ENCODE results near the gene ISM1. TPM values are rescaled to one million over a fixed set of nuclear protein-coding genes. Genes with fewer than 3 reads are reported as not detected.

Gene ISM1
- total and polyA plus RNA-seq, 3 experiments from 2014 or later, result 1.3 to 1.7 (median 1.6) TPM

DNA sequence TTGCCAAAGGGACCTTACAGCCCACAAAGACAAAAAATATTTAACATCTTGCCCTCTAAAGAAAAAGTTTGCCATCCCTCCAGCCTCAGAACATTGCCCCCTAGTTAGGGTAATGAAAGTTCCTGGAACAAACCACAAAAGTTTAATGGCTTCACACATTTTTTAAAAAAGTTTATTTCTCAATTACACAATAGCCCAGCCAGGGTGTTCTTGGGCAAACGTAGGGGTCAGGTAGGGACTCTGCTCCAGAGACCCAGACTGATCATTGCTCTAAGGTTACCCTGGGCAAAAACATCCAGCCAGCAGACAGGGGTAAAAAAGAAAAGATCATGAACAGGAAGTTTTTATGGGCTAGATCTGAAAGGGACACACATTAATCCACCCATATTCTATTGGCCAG is 4.5 kb upstream of the ISM1 start:
- H3K9me3 Mint-ChIP-seq, result peaks cover 0 to 2% (median 0%) of the 10 kb centered on the region in 5 donors
- peaks cover 6% of the 10 kb centered on the region for H3K4me1 ChIP-seq (ENCODE audit: insufficient read depth, low read length)
- peaks cover 43 to 70% of the 10 kb centered on the region in 2 donors for H3K27me3 Mint-ChIP-seq
- no peaks in the 10 kb centered on the region for H3K36me3 Mint-ChIP-seq
- no peak for DNase-seq
- no peaks in the 10 kb centered on the region for H3K36me3 ChIP-seq (ENCODE audit: insufficient read depth, low read length)
- POLR2A ChIA-PET, result no interaction called here
- CTCF ChIA-PET, result no interaction called here
- H3K4me3 Mint-ChIP-seq, result no peak overlapping the region
- H3K9me3 ChIP-seq (ENCODE audit: low read length), result no peaks in the 10 kb centered on the region
- no peak overlapping the region for H3K27ac Mint-ChIP-seq
- peaks cover 9 to 14% (median 11%) of the 10 kb centered on the region in 3 donors for H3K4me1 Mint-ChIP-seq
- no peak overlapping the region for H3K4me3 ChIP-seq (ENCODE audit: low read length)
- H3K27me3 ChIP-seq (ENCODE audit: insufficient read depth, low read length, poor library complexity, severe bottlenecking), result peaks cover 12% of the 10 kb centered on the region
- no peak overlapping the region for H3K27ac ChIP-seq (ENCODE audit: low read depth, low read length)

DNA sequence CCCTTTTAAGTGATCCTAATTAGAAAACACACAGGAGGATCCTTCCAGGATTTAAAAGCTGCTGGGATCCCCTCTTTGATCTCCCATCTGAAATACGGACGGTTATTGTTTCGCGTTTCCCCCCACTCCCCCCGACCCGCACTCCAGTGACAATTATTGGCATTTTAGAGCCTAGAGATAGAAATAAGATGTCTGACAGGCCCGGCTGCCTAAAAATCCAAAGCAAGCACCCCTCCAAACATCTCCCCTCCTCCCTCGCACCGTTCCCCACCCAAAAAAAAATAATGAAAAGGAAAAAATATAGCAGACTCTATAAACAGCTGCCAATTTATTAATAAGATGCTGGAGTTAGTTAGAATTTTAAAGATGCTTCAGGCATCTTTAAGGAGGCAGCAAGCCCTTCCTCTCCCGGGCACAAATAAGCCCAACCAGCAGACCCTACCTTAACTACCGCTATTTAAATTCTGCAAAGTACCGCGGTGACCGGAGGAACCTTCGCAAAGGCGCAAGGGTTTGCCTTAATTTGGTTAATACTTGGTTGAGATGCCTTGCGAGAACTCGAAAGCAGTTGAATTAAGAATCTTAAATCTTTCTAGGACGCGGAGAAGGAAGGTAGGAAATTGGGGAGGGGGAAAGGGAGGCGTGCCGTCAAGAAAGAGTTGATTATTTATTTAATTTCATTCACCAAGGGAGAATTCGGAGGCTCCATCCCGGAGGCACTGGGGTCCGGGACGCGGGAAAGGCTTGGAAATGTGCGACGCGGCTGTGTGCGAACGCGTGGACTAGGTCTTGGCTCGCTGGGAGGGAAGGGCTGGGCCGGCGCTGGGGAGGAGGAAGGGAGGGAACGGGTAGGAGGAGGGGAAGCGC is 1.5 kb upstream of the ISM1 start:
- no peaks in the 10 kb centered on the region for H3K36me3 Mint-ChIP-seq
- CTCF ChIA-PET, result no interaction called here

DNA sequence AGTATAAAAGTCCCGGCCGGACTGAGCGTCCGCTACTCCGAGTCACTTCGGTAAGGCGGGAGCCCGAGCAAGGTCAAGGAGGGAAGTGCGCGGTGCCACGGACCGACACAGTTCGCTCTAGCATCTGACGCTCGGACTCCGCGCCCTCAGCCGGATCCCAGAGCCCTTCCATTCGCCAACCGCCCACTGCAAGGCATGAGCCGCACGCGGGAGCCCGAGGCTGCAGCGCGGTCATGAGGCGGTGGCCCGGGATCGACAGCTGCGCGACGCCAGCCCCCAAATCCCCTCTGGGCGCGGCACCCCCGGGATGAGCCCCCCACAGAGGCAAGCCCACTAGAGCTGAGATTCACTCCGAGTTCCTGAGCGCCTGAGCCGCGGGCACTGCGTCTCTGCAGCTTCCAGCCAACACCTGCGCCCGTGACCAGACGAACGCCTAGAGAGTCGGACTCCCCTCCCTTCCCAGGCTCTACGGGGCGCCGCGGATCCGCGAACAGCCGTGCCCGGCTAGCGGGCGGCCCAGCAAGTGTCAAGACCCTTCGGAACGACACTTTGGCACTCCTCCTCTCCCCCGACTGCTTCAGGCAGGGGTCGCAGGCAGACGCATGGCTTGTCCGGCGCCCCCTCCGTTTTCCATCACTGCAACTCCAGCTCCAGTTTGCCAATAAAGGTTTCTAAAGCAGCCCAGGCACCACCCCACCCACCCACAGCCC is 725 bp upstream of the ISM1 start:
- DNase-seq, result peak in 2 of 5 donors; percentile 2 to 21
- H3K4me3 Mint-ChIP-seq, result peak overlapping the region; percentile 76 to 90 (median 88)
- no peaks in the 10 kb centered on the region for H3K36me3 Mint-ChIP-seq
- Histone ChIP-seq H3K9me3 (ENCODE audit: low read length) (no peaks in the 10 kb centered on the region), H3K27ac (ENCODE audit: low read depth, low read length) (no peak overlapping the region), H3K4me3 (ENCODE audit: low read length) (peak overlapping the region; percentile 55), H3K27me3 (ENCODE audit: insufficient read depth, low read length, poor library complexity, severe bottlenecking) (peaks cover 12% of the 10 kb centered on the region), H3K4me1 (ENCODE audit: insufficient read depth, low read length) (peaks cover 13% of the 10 kb centered on the region), H3K36me3 (ENCODE audit: insufficient read depth, low read length) (no peaks in the 10 kb centered on the region)
- H3K4me1 Mint-ChIP-seq, result peaks cover 13 to 30% (median 19%) of the 10 kb centered on the region in 3 donors
- peak overlapping the region in 4 of 8 donors; percentile 57 to 83 (median 76) for H3K27ac Mint-ChIP-seq
- CTCF ChIA-PET, result no interaction called here
- peaks cover 0 to 2% (median 0%) of the 10 kb centered on the region in 5 donors for H3K9me3 Mint-ChIP-seq
- peaks cover 34 to 66% of the 10 kb centered on the region in 2 donors for H3K27me3 Mint-ChIP-seq
- POLR2A ChIA-PET, result interaction anchor here (0.6 kb wide), 1 partner anchor 24 kb away, joined by 3 read pairs; no protein-coding TSS in a partner anchor

More for the DNA sequence above, 1.5 kb upstream of the ISM1 start:
- Mint-ChIP-seq H3K4me3 (peak overlapping the region; percentile 69 to 90 (median 88)), H3K27me3 (peaks cover 35 to 65% of the 10 kb centered on the region in 2 donors), H3K9me3 (peaks cover 0 to 2% (median 0%) of the 10 kb centered on the region in 5 donors), H3K4me1 (peaks cover 13 to 30% (median 19%) of the 10 kb centered on the region in 3 donors), H3K27ac (no peak overlapping the region)
- Histone ChIP-seq H3K27me3 (ENCODE audit: insufficient read depth, low read length, poor library complexity, severe bottlenecking) (peaks cover 12% of the 10 kb centered on the region), H3K27ac (ENCODE audit: low read depth, low read length) (no peak overlapping the region), H3K4me3 (ENCODE audit: low read length) (peak overlapping the region; percentile 55), H3K36me3 (ENCODE audit: insufficient read depth, low read length) (no peaks in the 10 kb centered on the region), H3K9me3 (ENCODE audit: low read length) (no peaks in the 10 kb centered on the region), H3K4me1 (ENCODE audit: insufficient read depth, low read length) (peaks cover 13% of the 10 kb centered on the region)
- no peak for DNase-seq
- POLR2A ChIA-PET, result interaction anchor here (1.2 kb wide), 1 partner anchor 28 kb away, joined by 6 read pairs; no protein-coding TSS in a partner anchor

DNA sequence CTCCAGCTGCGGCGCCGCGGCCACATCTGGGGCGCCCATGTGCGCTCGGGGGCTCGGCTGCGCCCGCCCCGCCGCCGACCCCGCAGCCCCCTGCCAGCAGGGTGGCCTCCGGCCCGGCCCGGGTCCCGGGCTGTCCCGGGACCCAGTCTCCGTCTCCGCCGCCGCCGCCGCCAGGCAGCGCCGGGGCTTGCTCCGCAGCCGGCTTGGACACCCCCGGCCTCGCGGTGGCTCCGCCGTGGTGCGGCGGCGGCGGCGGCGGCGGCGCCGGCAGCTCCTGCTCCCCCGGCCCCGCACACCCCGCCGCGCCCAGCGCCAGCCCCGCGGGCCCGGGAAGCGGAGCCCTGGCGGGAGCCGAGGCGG is 219 bp downstream of the ISM1 start:
- H3K9me3 ChIP-seq (ENCODE audit: low read length), result no peaks in the 10 kb centered on the region
- ChIA-PET CTCF (no interaction called here), POLR2A (interaction anchor here (0.6 to 0.8 kb wide), 2 partner anchors 25 to 101 kb away, joined by 4 read pairs; no protein-coding TSS in a partner anchor)
- Mint-ChIP-seq H3K4me1 (peaks cover 13 to 30% (median 19%) of the 10 kb centered on the region in 3 donors), H3K27ac (no peak overlapping the region), H3K9me3 (peaks cover 0 to 2% (median 0%) of the 10 kb centered on the region in 5 donors), H3K27me3 (peaks cover 30 to 59% of the 10 kb centered on the region in 2 donors), H3K36me3 (no peaks in the 10 kb centered on the region), H3K4me3 (no peak overlapping the region)
- no peak overlapping the region for H3K4me3 ChIP-seq (ENCODE audit: low read length)
- peaks cover 13% of the 10 kb centered on the region for H3K4me1 ChIP-seq (ENCODE audit: insufficient read depth, low read length)
- H3K27ac ChIP-seq (ENCODE audit: low read depth, low read length), result no peak overlapping the region
- DNase-seq, result no peak
- no peaks in the 10 kb centered on the region for H3K36me3 ChIP-seq (ENCODE audit: insufficient read depth, low read length)
- H3K27me3 ChIP-seq (ENCODE audit: insufficient read depth, low read length, poor library complexity, severe bottlenecking), result peaks cover 12% of the 10 kb centered on the region

DNA sequence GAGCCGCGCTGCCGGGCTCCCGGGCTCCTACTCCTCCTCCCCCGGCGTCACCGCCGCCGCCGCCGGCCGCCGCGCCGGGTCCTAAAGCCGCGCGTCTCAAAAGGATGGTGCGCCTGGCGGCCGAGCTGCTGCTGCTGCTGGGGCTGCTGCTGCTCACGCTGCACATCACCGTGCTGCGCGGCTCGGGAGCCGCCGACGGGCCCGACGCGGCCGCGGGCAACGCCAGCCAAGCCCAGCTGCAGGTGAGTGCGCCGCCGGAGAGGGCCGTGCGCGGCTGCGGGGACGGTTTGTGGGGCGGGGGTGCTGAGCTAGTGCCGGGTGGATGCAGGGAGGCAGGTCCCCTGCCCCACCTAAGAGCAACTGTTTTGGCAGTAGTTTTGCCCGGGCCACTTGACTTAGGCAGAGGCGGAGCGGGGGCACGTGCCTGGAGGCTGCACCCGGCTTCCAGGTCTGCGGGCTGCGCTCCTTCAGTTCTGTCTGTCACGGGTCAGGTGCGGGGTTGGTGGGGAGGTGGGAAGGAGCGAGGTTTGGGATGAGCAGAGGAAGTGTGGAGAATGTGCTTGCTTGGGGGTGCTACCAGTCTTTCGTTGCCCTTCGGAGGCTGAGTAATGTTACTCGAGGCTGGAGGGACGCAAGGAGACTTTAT is 722 bp downstream of the ISM1 start:
- POLR2A ChIA-PET, result interaction anchor here (0.6 to 0.8 kb wide), 2 partner anchors 24 to 102 kb away, joined by 4 read pairs; no protein-coding TSS in a partner anchor

DNA sequence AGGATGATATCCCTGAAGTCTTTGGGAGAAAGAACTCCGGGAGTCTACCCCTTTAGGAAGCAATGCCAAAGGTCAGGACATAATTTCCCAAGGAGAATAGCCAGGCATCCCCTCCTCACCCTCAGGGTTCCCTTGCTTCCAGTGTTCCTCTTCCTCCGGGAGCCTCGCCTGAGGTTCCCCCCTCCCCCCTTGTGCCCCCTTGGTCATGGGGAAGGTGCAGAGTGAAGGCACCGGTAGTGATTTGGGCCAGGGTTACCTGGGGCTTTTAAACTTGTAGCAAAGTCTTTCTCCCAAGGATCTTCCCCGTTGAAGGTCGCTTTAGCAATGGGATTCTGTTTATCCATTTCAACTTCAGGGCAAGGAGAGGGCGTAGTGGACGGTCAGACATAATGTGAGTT is 1.2 kb downstream of the ISM1 start:
- DNase-seq, result no peak
- CTCF ChIA-PET, result no interaction called here
- no peak overlapping the region for H3K27ac ChIP-seq (ENCODE audit: low read depth, low read length)
- H3K9me3 ChIP-seq (ENCODE audit: low read length), result no peaks in the 10 kb centered on the region
- no peaks in the 10 kb centered on the region for H3K36me3 Mint-ChIP-seq
- peak overlapping the region in 3 of 8 donors; percentile 43 to 77 (median 75) for H3K27ac Mint-ChIP-seq
- peak overlapping the region; percentile 44 to 86 (median 82) for H3K4me3 Mint-ChIP-seq
- POLR2A ChIA-PET, result no interaction called here
- peaks cover 12% of the 10 kb centered on the region for H3K27me3 ChIP-seq (ENCODE audit: insufficient read depth, low read length, poor library complexity, severe bottlenecking)
- H3K9me3 Mint-ChIP-seq, result peaks cover 0 to 3% (median 2%) of the 10 kb centered on the region in 5 donors
- peak overlapping the region; percentile 58 for H3K4me3 ChIP-seq (ENCODE audit: low read length)
- H3K27me3 Mint-ChIP-seq, result peaks cover 29 to 55% of the 10 kb centered on the region in 2 donors
- H3K4me1 Mint-ChIP-seq, result peaks cover 11 to 30% (median 19%) of the 10 kb centered on the region in 3 donors
- H3K36me3 ChIP-seq (ENCODE audit: insufficient read depth, low read length), result no peaks in the 10 kb centered on the region
- peaks cover 13% of the 10 kb centered on the region for H3K4me1 ChIP-seq (ENCODE audit: insufficient read depth, low read length)

More for the DNA sequence above, 722 bp downstream of the ISM1 start:
- Mint-ChIP-seq H3K27me3 (peaks cover 30 to 58% of the 10 kb centered on the region in 2 donors), H3K4me1 (peaks cover 11 to 30% (median 19%) of the 10 kb centered on the region in 3 donors), H3K36me3 (no peaks in the 10 kb centered on the region), H3K4me3 (peak overlapping the region; percentile 20 to 86 (median 82)), H3K9me3 (peaks cover 0 to 3% (median 2%) of the 10 kb centered on the region in 5 donors), H3K27ac (peak overlapping the region in 4 of 8 donors; percentile 43 to 77 (median 74))
- Histone ChIP-seq H3K4me1 (ENCODE audit: insufficient read depth, low read length) (peaks cover 13% of the 10 kb centered on the region), H3K9me3 (ENCODE audit: low read length) (no peaks in the 10 kb centered on the region), H3K27me3 (ENCODE audit: insufficient read depth, low read length, poor library complexity, severe bottlenecking) (peaks cover 12% of the 10 kb centered on the region), H3K27ac (ENCODE audit: low read depth, low read length) (no peak overlapping the region), H3K36me3 (ENCODE audit: insufficient read depth, low read length) (no peaks in the 10 kb centered on the region), H3K4me3 (ENCODE audit: low read length) (peak overlapping the region; percentile 58)
- DNase-seq, result peak in 4 of 5 donors; percentile 30 to 74 (median 66)
- CTCF ChIA-PET, result no interaction called here

DNA sequence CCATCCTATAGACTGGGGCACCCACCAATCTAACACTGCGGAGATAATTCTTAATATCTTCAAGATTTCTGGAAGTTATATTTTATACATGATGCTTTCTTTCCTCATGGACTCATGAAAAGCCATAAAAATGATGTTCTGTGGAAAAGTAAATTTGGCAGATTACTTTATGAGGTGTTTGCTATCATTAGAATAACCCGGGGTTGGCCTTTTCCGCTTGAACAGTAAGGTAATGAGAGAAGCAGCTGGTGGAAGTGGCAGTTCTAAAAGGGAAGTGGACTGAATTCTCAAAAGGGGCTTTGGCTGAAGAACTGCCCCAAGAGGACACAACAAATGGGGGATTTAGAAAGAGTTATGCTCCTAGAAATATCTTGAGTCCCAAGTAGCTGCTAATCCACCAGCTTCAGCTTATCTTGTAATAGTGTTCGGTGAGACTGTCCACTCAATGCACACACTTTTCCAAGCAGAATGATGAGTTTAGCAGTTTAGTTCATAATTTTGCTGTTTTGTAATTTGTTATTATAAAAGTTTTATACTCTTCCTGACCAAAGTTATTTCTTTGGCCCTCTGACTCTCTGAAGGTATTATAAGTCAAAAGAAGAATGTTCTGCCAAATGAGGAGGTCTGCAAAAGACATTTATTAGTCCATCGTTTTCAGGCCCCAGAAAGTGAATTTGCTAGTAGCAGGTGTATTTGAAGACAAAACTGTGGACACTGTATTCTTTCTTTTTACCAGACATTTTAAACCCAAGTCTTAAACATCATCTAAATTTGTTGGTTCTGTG is 2.9 kb downstream of the ISM1 start:
- Histone ChIP-seq H3K4me1 (ENCODE audit: insufficient read depth, low read length) (peaks cover 19% of the 10 kb centered on the region), H3K27me3 (ENCODE audit: insufficient read depth, low read length, poor library complexity, severe bottlenecking) (peaks cover 12% of the 10 kb centered on the region), H3K27ac (ENCODE audit: low read depth, low read length) (no peak overlapping the region), H3K4me3 (ENCODE audit: low read length) (no peak overlapping the region), H3K9me3 (ENCODE audit: low read length) (no peaks in the 10 kb centered on the region), H3K36me3 (ENCODE audit: insufficient read depth, low read length) (no peaks in the 10 kb centered on the region)
- no peak for DNase-seq
- peak overlapping the region in 1 of 7 donors; percentile 70 for H3K4me3 Mint-ChIP-seq
- CTCF ChIA-PET, result no interaction called here
- POLR2A ChIA-PET, result no interaction called here
- H3K27ac Mint-ChIP-seq, result no peak overlapping the region
- no peaks in the 10 kb centered on the region for H3K36me3 Mint-ChIP-seq
- peaks cover 0 to 5% (median 3%) of the 10 kb centered on the region in 5 donors for H3K9me3 Mint-ChIP-seq
- H3K27me3 Mint-ChIP-seq, result peaks cover 17 to 39% of the 10 kb centered on the region in 2 donors
- H3K4me1 Mint-ChIP-seq, result peaks cover 15 to 35% (median 24%) of the 10 kb centered on the region in 3 donors

All from CD8-positive, alpha-beta memory T cell (primary cell).